NCI-H524 treated with DMSO at 0.1 percent for 48 hours (cell line): ENCODE results near the gene KIF4A.
"Not testable (repeated sequence)": the region's sequence is repeated elsewhere in the genome, so short reads cannot be mapped to it uniquely, and the experiment has no call there.

ENCODE experiments used
- DNase-seq: peaks from one replicate; lab custom pipeline; 2025; lab: John Stamatoyannopoulos, UW

The KIF4A gene, protein sequence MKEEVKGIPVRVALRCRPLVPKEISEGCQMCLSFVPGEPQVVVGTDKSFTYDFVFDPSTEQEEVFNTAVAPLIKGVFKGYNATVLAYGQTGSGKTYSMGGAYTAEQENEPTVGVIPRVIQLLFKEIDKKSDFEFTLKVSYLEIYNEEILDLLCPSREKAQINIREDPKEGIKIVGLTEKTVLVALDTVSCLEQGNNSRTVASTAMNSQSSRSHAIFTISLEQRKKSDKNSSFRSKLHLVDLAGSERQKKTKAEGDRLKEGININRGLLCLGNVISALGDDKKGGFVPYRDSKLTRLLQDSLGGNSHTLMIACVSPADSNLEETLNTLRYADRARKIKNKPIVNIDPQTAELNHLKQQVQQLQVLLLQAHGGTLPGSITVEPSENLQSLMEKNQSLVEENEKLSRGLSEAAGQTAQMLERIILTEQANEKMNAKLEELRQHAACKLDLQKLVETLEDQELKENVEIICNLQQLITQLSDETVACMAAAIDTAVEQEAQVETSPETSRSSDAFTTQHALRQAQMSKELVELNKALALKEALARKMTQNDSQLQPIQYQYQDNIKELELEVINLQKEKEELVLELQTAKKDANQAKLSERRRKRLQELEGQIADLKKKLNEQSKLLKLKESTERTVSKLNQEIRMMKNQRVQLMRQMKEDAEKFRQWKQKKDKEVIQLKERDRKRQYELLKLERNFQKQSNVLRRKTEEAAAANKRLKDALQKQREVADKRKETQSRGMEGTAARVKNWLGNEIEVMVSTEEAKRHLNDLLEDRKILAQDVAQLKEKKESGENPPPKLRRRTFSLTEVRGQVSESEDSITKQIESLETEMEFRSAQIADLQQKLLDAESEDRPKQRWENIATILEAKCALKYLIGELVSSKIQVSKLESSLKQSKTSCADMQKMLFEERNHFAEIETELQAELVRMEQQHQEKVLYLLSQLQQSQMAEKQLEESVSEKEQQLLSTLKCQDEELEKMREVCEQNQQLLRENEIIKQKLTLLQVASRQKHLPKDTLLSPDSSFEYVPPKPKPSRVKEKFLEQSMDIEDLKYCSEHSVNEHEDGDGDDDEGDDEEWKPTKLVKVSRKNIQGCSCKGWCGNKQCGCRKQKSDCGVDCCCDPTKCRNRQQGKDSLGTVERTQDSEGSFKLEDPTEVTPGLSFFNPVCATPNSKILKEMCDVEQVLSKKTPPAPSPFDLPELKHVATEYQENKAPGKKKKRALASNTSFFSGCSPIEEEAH

DNA sequence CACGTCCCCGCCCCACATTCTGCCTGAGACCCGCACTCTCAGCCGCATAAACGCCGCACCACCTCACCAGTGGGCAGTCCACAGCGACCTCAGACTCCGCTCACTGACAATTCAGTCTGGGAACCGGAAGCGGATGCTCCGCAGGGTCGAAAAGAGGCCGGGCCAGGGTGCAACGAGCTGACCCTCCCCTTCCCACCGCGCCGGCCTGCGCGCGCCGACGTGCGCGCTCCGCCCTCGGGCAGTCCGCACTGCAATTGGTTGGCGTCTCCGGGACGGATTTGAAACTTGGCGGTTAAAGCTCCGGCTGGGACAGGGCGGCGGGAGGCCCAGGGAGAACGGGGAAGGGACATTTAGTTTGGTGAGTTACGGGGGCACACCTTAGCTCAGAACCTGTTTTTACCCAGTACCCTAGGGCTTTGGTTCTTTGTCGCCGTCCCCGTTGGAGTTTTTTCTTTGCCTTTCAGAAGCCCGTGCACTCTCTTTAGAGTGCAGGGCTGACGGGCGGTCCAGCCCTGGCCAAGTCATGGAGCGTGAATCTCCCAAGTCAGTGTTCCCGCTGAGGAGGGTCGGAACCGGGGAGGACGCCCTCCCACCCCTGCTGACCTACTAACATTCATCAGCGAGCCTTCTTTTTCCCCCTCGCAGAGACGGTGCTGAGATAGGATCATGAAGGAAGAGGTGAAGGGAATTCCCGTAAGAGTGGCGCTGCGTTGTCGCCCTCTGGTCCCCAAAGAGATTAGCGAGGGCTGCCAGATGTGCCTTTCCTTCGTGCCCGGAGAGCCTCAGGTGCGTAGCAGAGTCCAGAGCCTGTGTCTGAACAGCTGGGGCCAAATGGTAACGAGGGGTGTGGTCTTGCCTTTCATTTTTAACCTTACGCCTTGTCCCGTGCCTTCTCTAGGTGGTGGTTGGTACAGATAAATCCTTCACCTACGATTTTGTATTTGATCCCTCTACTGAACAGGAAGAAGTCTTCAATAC lies at the start of gene KIF4A, which contains the start of gene PDZD11:
Gene KIF4A, plus strand, starts transcription at position 312 of the 978 bp plus-strand sequence. Its CDS starts 355 bp downstream, at position 667.
Gene PDZD11, minus strand, starts transcription at position 135 of the 978 bp plus-strand sequence. CDS start 586 bp downstream, outside the sequence.
- DNase-seq = peak; percentile 56

DNA sequence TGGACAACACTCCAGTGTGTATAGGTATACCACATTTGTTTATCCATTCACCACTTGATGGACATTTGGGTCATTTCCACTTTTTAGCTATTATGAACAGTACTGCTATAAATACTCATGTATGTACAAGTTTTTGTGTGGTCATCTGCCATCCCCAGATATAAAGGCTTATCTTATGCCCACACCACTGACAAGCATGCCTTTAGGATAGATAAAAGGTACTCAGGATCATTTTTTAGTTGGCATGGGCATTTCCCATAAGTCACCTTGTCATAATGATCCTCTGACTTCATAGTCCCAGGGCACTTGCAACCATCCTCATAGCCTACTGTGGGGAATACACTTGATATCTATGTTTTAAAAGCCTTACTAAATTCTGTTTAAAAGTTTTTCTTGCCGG lies 49.2 kb upstream of the KIF4A start:
- DNase-seq = no peak

DNA sequence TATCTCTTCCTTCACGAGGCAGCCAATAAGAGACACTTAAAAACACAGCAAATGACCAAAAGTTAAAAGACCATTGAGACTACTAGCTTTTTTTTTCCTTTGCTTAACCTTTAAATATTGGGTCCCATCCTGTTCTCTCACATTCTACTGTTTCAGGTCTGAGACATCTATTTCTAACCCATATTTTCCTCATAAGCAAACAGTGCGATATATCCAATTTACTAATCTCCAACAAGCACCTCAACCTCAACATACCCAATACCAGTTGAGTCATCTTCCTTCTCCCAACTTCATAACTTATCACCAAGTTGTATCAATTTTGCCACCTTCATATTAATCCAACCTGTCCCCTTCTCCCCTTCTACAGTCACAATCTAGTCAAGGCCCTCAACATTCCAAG lies 48.4 kb upstream of the KIF4A start:
- no peak for DNase-seq

DNA sequence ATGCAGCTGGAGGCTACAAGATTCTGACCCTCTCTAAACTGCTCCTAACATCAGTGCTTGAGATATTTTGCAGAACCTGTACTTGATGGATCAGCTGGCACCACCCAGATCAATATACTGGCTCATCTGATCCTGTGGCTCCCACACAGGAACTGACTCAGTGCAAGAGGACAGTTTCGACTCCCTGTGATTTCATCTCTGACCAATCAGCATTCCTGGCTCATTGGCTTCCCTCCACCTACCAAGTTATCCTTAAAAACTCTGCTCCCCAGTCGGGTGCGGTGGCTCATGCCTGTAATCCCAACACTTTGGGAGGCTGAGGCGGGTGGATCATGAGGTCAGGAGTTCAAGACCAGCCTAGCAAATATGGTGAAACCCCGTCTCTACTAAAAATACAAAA lies 46.3 kb upstream of the KIF4A start:
- not testable (repeated sequence) for DNase-seq

DNA sequence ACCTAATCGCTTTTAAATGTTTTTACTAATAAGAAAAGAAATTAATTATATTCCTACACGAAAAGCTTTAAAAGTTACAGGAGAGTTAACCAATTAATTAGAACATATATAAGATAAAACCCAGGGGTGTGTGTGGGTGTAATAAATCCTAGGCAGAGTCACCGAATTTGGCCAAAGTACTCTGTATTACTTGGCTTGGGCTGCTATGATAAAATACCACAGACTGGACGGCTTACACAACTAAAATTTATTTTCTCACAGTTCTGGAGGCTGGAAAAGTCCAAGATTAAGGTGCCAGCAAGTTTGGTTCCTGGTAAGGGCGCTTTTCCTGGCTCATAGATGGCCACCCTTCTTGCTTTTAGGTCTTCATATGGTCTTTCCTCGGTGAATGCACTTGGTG lies 45.0 kb upstream of the KIF4A start:
- no peak for DNase-seq

DNA sequence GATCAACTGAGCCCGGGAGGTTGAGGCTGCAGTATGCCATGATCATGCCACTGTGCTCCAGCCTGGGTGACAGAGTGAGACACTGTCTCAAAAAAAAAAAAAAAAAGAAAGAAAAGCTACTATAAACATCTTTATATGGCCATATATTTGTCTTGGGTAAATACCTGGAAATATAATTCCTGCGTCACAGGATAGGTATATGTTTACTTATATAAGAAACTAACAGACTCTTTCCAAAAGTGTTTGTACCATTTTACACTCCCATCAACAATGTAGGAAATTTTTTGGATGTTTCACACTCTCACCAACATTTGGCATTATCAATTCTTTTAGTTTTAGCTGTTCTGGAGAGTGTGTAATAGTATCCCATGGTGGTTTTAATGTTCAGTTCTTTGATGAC lies 42.7 kb upstream of the KIF4A start:
- no peak for DNase-seq

DNA sequence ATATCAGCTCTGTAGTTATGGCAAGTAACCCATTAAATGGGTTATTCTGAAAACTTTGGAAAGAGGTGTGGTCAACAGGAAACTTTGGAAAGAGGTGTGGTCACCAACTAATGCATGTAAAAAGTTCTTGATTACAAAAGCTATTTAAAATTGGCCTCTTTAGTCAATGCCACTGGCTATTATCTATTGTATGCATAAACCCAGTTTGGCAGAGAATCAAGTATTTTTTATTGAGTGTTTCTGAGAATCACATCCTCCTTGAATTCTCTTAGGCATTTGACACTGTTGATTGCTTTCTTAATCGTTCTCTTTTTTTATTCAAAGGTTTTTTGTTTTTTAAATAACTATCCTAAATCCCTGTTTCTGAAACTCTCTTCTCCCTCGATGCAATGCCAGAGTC lies 37.4 kb upstream of the KIF4A start:
- no peak for DNase-seq

DNA sequence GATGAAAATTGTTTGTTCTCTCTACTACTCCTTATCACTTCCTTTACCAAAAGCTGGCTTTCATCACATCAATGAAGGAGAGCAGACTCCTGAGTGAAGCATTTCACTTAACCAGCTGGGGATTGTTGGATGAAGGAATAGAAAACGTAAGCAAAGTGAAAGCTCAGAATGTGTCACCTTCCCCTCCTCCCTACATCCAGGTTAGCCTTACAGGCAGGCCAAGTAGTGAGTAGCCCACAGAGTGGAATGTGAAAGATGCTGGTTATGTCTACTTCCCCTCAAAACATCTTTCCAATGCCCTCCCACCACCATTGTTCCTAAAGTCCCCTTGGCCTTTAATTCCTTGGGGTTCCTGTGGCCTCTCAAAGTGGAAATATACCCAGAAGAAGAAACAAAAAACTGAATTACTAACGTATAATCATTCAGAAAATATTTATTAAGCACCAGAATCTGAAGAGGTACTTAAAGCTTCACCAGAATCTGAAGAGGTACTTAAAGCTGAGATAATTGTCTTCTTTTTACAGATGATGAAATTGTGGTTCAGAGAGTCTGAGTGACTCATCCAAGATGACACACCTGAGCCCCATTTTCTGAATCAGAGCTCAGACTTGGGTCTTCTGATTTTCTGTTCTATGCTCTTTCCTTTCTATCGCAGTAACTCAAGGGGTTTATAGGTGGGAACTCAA lies 36.4 kb upstream of the KIF4A start:
- no peak for DNase-seq

DNA sequence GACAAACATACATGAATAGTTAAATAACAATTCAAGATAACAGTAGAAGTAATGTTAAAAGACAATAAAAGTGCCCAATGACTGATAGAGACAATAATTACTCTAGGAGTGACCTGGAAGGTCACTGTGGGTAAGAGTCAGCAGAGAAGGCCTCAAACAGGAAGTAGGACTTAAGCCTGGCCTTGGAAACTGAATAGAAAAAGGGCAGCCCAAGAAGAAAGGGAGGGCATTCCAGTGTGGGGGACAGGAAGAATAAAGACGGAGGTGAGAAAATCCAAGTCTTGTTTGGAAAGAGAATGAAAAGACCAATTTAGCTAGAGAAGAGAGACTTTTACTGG lies 35.9 kb upstream of the KIF4A start:
- no peak for DNase-seq

DNA sequence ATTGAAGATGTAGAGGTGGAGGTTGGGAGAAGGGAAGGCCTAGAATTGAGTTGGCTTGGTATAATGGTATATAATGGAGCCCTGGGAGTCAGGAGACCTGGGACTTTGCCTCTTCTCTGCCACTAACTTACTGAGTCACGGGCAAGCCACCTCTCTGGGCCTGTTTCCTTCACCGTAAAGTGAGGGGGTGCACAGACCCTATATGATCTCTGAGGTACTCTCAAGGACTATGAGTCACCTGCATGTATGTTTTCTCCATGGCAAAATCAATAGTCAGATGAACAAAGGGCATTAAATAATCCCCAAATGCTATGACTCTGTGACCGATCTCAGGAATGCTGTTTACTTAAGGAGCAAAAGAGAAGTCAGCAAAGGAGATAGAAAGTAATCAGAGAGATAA lies 35.0 kb upstream of the KIF4A start:
- DNase-seq = no peak

DNA sequence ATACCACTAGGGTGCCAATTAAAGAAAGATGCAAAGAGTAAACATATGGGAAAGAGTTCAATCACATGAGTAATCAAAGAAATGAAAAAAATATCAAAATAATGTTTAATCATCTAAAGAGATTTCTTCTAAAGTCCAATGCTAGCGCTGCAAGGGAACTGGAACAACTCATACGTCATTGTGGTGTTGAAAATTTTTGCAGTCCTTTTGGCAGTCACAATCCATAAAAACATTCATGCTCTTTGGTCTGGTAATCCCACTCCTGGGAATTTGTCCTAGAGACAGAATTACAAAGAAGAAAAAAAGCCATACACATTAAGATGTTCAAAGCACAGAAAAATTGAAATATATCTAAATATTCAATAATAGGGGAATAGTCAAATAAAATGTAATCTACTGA lies 34.5 kb upstream of the KIF4A start:
- no peak for DNase-seq

DNA sequence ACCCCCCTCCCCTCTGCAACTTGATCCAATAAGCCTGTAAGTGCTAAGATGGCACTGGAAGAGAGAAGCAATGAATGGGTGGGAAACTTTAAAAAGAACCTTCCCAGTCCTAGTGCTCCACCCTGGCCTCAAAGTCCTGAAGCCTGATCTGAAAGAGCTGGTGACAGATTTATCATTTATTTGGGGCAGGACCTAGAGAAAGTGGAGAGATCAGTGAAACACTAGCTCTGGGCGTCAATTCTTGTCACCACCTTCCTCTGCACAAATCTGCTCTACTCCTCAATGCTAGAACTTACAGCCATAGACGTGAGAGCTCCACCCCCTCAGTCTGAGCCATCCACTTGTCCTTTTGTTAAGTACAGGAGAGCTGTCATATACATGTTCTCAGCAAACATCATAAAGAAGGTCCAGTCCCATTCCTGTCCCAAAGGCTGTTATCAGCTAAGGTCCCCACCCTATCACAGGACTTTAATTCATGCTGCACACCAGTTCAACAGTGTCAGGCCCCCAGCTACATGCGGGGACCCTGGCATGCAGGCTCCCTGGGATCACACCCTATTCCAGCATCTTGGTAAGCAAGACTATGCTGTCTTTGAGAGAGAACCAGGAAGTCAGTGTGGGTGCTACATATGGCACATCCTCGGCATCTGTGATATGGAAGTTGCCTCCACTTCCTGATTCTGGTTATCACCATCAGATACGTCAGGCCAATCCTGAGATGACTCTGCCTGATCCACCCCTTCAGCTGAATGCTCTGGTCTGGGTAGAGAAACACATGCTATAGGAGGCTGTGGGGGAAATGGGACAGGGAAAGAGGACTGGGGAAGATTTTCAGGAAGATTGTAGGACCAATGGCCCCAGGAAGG lies 32.2 kb upstream of the KIF4A start:
- no peak for DNase-seq

DNA sequence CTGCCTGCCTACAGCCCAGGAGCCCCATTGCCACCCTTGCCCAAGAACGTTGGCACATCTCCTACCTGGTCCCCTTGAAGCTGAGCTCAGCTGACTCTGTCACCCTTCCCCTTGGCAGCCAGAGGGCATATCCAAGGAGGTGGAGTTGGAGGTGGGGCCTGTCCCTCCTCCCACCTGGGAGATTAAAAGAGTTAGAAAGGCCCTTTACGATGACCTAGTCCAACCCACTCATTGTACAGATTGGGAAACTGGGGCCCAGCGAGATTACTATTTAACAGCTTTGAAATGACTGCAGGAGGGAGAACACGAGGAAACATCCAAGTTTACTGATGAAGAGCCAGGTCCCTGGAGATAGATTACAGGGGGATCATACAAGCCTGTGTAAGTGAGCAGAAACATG lies 29.8 kb upstream of the KIF4A start, which contains the start of gene P2RY4:
Gene P2RY4, minus strand, starts transcription at position 101 of the 400 bp plus-strand sequence. CDS start 580 bp downstream, outside the sequence.
- DNase-seq = no peak

DNA sequence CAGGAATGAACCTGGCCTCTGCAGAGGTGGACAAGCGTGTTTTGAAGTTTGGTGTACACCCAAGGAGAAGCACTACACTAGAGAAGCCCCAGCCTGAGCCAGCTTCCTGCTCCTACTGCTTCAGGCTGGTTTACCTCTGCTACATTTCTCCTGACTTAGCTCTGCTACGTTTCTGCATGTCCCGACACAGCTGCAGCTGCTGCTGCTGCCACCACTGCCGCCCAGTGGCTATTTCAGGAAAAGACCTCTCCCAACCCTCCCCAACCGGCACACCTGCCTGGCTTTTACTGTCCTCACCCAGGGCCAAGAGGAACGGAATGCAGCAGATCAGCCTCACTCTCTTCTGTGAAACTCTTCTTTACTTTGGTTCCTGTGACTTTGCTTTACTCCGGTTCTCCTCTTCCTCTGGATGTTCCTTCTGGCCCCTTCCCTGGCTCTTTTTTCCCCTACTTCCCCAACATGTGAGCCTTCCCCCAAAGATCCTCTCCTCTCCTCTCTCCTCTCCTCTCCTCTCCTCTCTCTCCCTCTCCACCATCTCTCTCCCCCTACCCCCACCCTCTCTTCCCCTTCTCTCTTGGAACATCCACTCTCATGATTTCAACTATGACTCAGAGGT lies 26.8 kb upstream of the KIF4A start:
- DNase-seq = no peak

DNA sequence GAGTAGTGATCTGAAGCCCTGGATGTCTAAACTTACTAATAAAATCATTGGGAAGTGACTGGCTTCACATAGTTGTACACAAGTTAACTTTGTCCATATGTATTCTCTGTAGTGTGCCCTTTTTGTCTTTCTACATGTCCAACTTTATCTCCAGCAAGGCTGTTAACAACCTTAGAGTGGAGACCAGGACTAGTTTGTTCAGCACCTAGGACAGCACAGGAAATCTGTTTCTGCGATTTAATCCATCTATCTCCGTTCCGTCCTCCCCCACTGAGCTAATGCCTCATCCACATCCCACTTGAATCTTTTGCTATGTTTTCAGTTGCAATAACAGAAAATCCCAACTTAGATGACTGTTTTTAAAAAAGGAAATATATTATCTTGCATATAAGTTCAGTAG lies 25.1 kb upstream of the KIF4A start:
- no peak for DNase-seq

DNA sequence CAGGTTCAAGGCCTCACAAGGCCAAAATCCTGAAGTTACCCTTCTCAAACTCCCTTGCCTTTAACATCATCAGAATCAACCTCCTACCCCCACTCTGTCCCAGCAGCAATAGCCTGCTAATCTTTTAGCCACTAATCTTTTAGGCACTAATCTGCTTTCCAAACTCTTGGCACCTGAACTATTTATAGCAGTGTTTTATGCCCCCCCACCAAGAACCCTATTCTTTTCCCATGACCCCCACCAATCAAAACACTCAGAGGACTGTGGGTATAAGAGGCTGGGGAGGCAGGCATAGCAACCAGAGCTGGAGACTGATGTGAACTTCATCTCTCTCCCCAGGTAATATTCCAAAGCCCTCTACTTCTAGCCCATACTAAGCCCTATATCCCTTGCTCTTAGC lies 21.9 kb upstream of the KIF4A start, which contains the start of gene ARR3:
Gene ARR3, plus strand, starts transcription at position 301 of the 400 bp plus-strand sequence. CDS start 1,052 bp downstream, outside the sequence.
- no peak for DNase-seq

DNA sequence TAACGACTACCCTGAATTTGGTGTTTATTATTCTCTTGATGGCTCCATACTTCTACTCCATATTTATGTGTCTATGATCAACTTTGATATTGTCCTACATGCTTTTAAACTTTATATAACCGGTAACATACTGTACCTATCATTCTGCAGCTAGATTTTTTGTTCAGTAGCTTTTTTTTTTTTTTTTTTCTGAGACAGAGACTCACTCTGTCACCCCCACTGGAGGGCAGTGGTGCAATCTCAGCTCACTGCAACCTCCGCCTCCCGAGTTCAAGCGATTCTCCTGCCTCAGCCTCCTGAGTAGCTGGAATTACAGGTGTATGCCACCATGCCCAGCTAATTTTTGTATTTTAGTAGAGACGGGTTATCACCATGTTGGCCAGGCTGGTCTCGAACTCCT lies 15.9 kb upstream of the KIF4A start:
- not testable (repeated sequence) for DNase-seq

DNA sequence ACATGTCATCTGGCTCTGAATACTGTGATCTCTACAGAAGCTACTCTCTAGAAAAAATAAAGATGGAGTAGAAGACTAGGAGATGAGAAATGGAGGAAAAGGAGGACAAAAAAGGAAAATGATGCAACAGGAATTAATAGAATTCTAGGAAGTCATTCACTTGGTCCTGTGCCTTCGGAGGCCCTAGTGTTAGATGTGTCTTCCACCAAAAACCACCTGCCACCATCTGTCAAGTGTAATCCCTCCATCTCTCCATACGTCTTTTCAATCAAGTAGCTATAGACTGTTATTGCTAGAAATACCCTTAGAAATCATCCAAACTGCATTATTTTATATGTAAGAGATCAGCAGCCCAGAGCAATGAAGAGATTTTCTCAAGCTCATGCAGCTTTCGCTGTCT lies 10.8 kb upstream of the KIF4A start:
- peak; percentile 90 for DNase-seq

DNA sequence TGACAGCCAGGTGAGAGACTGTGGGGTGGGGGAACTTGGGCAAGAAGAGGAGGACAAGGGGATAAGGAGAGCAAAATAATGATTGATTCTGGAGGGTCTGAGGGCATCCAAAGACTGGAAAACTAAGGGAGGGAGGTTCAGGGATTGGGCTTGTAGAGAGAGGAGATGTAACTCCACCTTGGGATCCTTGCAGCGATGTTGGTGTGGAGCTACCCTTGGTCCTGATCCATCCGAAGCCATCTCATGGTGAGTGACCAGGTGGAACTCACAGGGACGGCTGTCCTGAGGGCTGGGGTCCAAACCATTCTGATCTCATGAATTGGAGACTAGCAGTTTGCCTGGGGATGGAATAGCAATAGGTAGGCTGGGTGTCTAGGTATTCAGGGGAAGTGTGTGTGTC lies 9.3 kb upstream of the KIF4A start:
- DNase-seq = no peak
